AG20443 (cell line): ENCODE measurements around the gene CALR3.
"Not testable (repeated sequence)": the region's sequence is repeated elsewhere in the genome, so short reads cannot be mapped to it uniquely, and the experiment has no call there.

Experiments
- DNase-seq: peaks from one replicate; pipeline ENCODE4 v3.0.0; 2012; ENCODE audit warnings: low spot score, mixed read lengths

Gene CALR3

GRCh38 chr19:16495982-16496612 lies at the start of gene CALR3, which contains the start of gene C19orf44:
Gene CALR3, minus strand, starts transcription at chr19:16496167. Its CDS starts 38 bp downstream, at chr19:16496129.
Gene C19orf44, plus strand, starts transcription at chr19:16496394. Its CDS starts 4,399 bp downstream, at chr19:16500793.
- DNase-seq = peak; percentile 97

- no peak for DNase-seq
These were observed 48.7 kb upstream of the CALR3 start for GRCh38 chr19:16544473-16545231.

- not testable (repeated sequence) for DNase-seq
These were observed 47.8 kb upstream of the CALR3 start for GRCh38 chr19:16543734-16544133.

- DNase-seq = no peak
These were observed 47.0 kb upstream of the CALR3 start for GRCh38 chr19:16542910-16543472.

GRCh38 chr19:16542045-16542909 lies 46.3 kb upstream of the CALR3 start, which contains the start of gene CHERP:
Gene CHERP, minus strand, starts transcription at chr19:16542437. Its CDS starts 59 bp downstream, at chr19:16542378.
- DNase-seq = peak; percentile 99

- DNase-seq = peak; percentile 33
These were observed 45.6 kb upstream of the CALR3 start for GRCh38 chr19:16541526-16542044.

- DNase-seq = no peak
These were observed 45.0 kb upstream of the CALR3 start for GRCh38 chr19:16540948-16541347.

- no peak for DNase-seq
These were observed 41.1 kb upstream of the CALR3 start for GRCh38 chr19:16537111-16537510.

GRCh38 chr19:16536130-16536529 lies 40.2 kb upstream of the CALR3 start:
- DNase-seq = no peak

- DNase-seq = no peak
These were observed 39.4 kb upstream of the CALR3 start for GRCh38 chr19:16535381-16535780.

- no peak for DNase-seq
These were observed 36.7 kb upstream of the CALR3 start for GRCh38 chr19:16532440-16533234.

- no peak for DNase-seq
These were observed 35.4 kb upstream of the CALR3 start for GRCh38 chr19:16531380-16531669.

GRCh38 chr19:16530540-16531379 lies 34.8 kb upstream of the CALR3 start:
- no peak for DNase-seq

GRCh38 chr19:16529466-16530144 lies 33.6 kb upstream of the CALR3 start:
- DNase-seq = no peak

GRCh38 chr19:16527971-16528521 lies 32.1 kb upstream of the CALR3 start:
- no peak for DNase-seq

GRCh38 chr19:16527334-16527935 lies 31.5 kb upstream of the CALR3 start:
- DNase-seq = peak; percentile 2

GRCh38 chr19:16525751-16526481 lies 29.9 kb upstream of the CALR3 start:
- peak; percentile 5 for DNase-seq
